ENCODE results near the gene SIN3B.

The SIN3B gene

GRCh38 chr19:16829010-16829821 is at the start of gene SIN3B:
TSS of gene SIN3B (plus strand) at chr19:16829398. CDS start at chr19:16829421, 23 bp downstream.
- ChIA-PET POLR2A (ENCODE audit: low non-redundant PET) (no interaction called here), CTCF (no interaction called here)
- peak; percentile 95 for DNase-seq (ENCODE audit: low spot score)
- H3K27ac ChIP-seq = peak within 1 kb of the TSS; percentile 74
- TF ChIP-seq CTCF (conservative IDR thresholded peaks at IDR 0.05; ENCODE audit: low read depth) = no peak

GRCh38 chr19:16779539-16780163 is 49.5 kb upstream of the SIN3B start:
- no peak for DNase-seq (ENCODE audit: low spot score)
- ChIA-PET POLR2A (ENCODE audit: low non-redundant PET) (interaction anchor here (0.6 kb wide), 2 partner anchors 10 to 270 kb away, joined by 3 to 5 read pairs; no protein-coding TSS in a partner anchor), CTCF (interaction anchor here (0.6 to 1.0 kb wide), 7 partner anchors 18 to 1367 kb away, joined by 3 to 6 read pairs (median 3); no protein-coding TSS in a partner anchor)
- TF ChIP-seq CTCF (conservative IDR thresholded peaks at IDR 0.05; ENCODE audit: low read depth) = no peak
- H3K27ac ChIP-seq = no peak overlapping the region

GRCh38 chr19:16782719-16783118 is 46.5 kb upstream of the SIN3B start:
- no peak overlapping the region for H3K27ac ChIP-seq
- no peak for DNase-seq (ENCODE audit: low spot score)
- no peak for TF ChIP-seq CTCF (conservative IDR thresholded peaks at IDR 0.05; ENCODE audit: low read depth)
- ChIA-PET CTCF (no interaction called here), POLR2A (ENCODE audit: low non-redundant PET) (no interaction called here)

GRCh38 chr19:16788479-16788878 is 40.7 kb upstream of the SIN3B start:
- POLR2A ChIA-PET (ENCODE audit: low non-redundant PET) = no interaction called here
- DNase-seq (ENCODE audit: low spot score) = no peak
- no peak for TF ChIP-seq CTCF (conservative IDR thresholded peaks at IDR 0.05; ENCODE audit: low read depth)
- CTCF ChIA-PET = interaction anchor here (0.6 kb wide), 1 partner anchor 122 kb away, joined by 3 read pairs; no protein-coding TSS in a partner anchor
- no peak overlapping the region for H3K27ac ChIP-seq

- CTCF ChIA-PET = interaction anchor here (0.6 kb wide), 1 partner anchor 121 kb away, joined by 3 read pairs; no protein-coding TSS in a partner anchor
- POLR2A ChIA-PET (ENCODE audit: low non-redundant PET) = no interaction called here
- TF ChIP-seq CTCF (conservative IDR thresholded peaks at IDR 0.05; ENCODE audit: low read depth) = no peak
- DNase-seq (ENCODE audit: low spot score) = no peak
- no peak overlapping the region for H3K27ac ChIP-seq
Measured at GRCh38 chr19:16789238-16789637, 40.0 kb upstream of the SIN3B start.

- H3K27ac ChIP-seq = no peak overlapping the region
- DNase-seq (ENCODE audit: low spot score) = no peak
- CTCF ChIA-PET = no interaction called here
- POLR2A ChIA-PET (ENCODE audit: low non-redundant PET) = no interaction called here
- TF ChIP-seq CTCF (conservative IDR thresholded peaks at IDR 0.05; ENCODE audit: low read depth) = no peak
Measured at GRCh38 chr19:16790051-16790450, 39.1 kb upstream of the SIN3B start.

Measured in RWPE1 (cell line).